Liver (tissue), 9 donors: ENCODE measurements around the gene KCNIP4. TPM values are rescaled to one million over a fixed set of nuclear protein-coding genes. Genes with fewer than 3 reads are reported as not detected.

Experiments used
- DNase-seq: peaks from one replicate; pipeline ENCODE4 v3.0.0-alpha.2; 2017; ENCODE audit warnings: low spot score
- H3K27ac ChIP-seq, 2 donors: one replicate each; pipeline ENCODE4 v1.7.0; 2013; ENCODE audit warnings: inconsistent platforms in 2 of 2, low read length in 2 of 2, control low read depth in 1 of 2, low read depth in 1 of 2, mild to moderate bottlenecking in 1 of 2
- H3K27me3 ChIP-seq, 4 donors: one replicate each; pipeline versions ENCODE4 v1.6.1 to v1.7.0; 2013; ENCODE audit warnings: low read length in 3 of 4, inconsistent platforms in 1 of 4, mild to moderate bottlenecking in 1 of 4, moderate library complexity in 1 of 4; ENCODE audit not compliant: control insufficient read depth in 4 of 4, insufficient read depth in 4 of 4
- H3K36me3 ChIP-seq, 4 donors: one replicate each; pipeline versions ENCODE4 v1.6.1 to v1.7.0; 2013; ENCODE audit warnings: low read length in 3 of 4, mild to moderate bottlenecking in 3 of 4, low read depth in 1 of 4, moderate library complexity in 1 of 4; ENCODE audit not compliant: control insufficient read depth in 4 of 4, insufficient read depth in 3 of 4
- H3K4me1 ChIP-seq, 4 donors: one replicate each; pipeline versions ENCODE4 v1.6.1 to v1.7.0; 2013; ENCODE audit warnings: low read length in 3 of 4, mild to moderate bottlenecking in 3 of 4, moderate library complexity in 1 of 4; ENCODE audit not compliant: control insufficient read depth in 4 of 4, insufficient read depth in 4 of 4
- H3K4me3 ChIP-seq, 3 donors: one replicate each; pipeline versions ENCODE4 v1.6.1 to v1.7.0; 2013; ENCODE audit warnings: low read length in 3 of 3, control low read depth in 1 of 3, low read depth in 1 of 3, mild to moderate bottlenecking in 1 of 3
- H3K9ac ChIP-seq, 2 donors: one replicate each; pipeline ENCODE4 v1.7.0; 2013; ENCODE audit warnings: low read length in 2 of 2, mild to moderate bottlenecking in 2 of 2, moderate library complexity in 2 of 2, control low read depth in 1 of 2, low read depth in 1 of 2
- H3K9me3 ChIP-seq, 4 donors: one replicate each; pipeline versions ENCODE4 v1.6.1 to v1.7.0; 2013; ENCODE audit warnings: low read length in 3 of 4; ENCODE audit not compliant: control insufficient read depth in 4 of 4
- EGR1 ChIP-seq, 2 donors: IDR thresholded peaks; 2 replicates each; pipeline ENCODE4 v1.6.1; 2016 to 2018; ENCODE audit warnings: antibody characterized with exemption in 2 of 2, low read depth in 2 of 2
- FOXA1 ChIP-seq: IDR thresholded peaks from 2 replicates; pipeline ENCODE4 v1.6.1; 2016; ENCODE audit warnings: antibody characterized with exemption
- FOXA2 ChIP-seq: IDR thresholded peaks from 2 replicates; pipeline ENCODE4 v1.6.1; 2016; ENCODE audit warnings: antibody characterized with exemption
- GABPA ChIP-seq, 2 donors: IDR thresholded peaks in 1 of 2; conservative IDR thresholded peaks in 1 of 2; 2 replicates each; pipeline ENCODE4 v1.6.1; 2016; ENCODE audit warnings: antibody characterized with exemption in 2 of 2, mild to moderate bottlenecking in 1 of 2, moderate library complexity in 1 of 2
- HNF4A ChIP-seq, 2 donors: conservative IDR thresholded peaks; 2 replicates each; pipeline ENCODE4 v1.6.1; 2016; ENCODE audit warnings: antibody characterized with exemption in 2 of 2, mild to moderate bottlenecking in 2 of 2
- HNF4G ChIP-seq: IDR thresholded peaks from 2 replicates; pipeline ENCODE4 v1.6.1; 2016; ENCODE audit warnings: antibody characterized with exemption
- JUND ChIP-seq, 2 donors: IDR thresholded peaks; 2 replicates each; pipeline ENCODE4 v1.6.1; 2016; ENCODE audit warnings: antibody characterized with exemption in 2 of 2
- NR2F2 ChIP-seq: IDR thresholded peaks from 2 replicates; pipeline ENCODE4 v1.6.1; 2016; ENCODE audit warnings: antibody characterized with exemption
- RAD21 ChIP-seq, 2 donors: IDR thresholded peaks; 2 replicates each; pipeline ENCODE4 v1.6.1; 2016; ENCODE audit warnings: antibody characterized with exemption in 2 of 2, mild to moderate bottlenecking in 2 of 2
- RXRA ChIP-seq, 2 donors: IDR thresholded peaks; 2 replicates each; pipeline ENCODE4 v1.6.1; 2017 to 2018; ENCODE audit warnings: antibody characterized with exemption in 2 of 2, mild to moderate bottlenecking in 1 of 2
- SP1 ChIP-seq: IDR thresholded peaks from 2 replicates; pipeline ENCODE4 v1.6.1; 2018; ENCODE audit warnings: antibody characterized with exemption, mild to moderate bottlenecking
- TAF1 ChIP-seq: conservative IDR thresholded peaks from 2 replicates; pipeline ENCODE4 v1.6.1; 2016; ENCODE audit warnings: antibody characterized with exemption, mild to moderate bottlenecking
- YY1 ChIP-seq: IDR thresholded peaks from 2 replicates; pipeline ENCODE4 v1.6.1; 2016; ENCODE audit warnings: antibody characterized with exemption, mild to moderate bottlenecking
- WGBS: extraction: QIAGEN DNeasy Blood & Tissue Kit; methylation state at CpG from one replicate; pipeline ENCODE4 v1.1.7; 2013; 5-methylcytosine and 5-hydroxymethylcytosine counted together
- polyA plus RNA-seq, 2 donors: library from polyadenylated mRNA; stranded (reverse) in 1 of 2; unstranded in 1 of 2; fragments of 200-250 nt in 1 of 2; fragments of >200 nt in 1 of 2; fragmentation: Nextera tagmentation in 1 of 2; extraction: Ambion mirVana in 1 of 2; gene quantifications; one replicate each; pipeline versions ENCODE4 v1.2.1 to v1.2.3, GENCODE V29; 2013 to 2015
- total RNA-seq, 2 donors: library from RNA; depleted of rRNA; stranded (reverse); fragments of >200 nt; gene quantifications; one replicate each; pipeline ENCODE4 v1.2.3, GENCODE V29; 2014
- TF ChIP-seq, protein P1 (sequence below): IDR thresholded peaks from 2 replicates; pipeline ENCODE4 v1.6.1; 2016; ENCODE audit warnings: antibody characterized with exemption
- TF ChIP-seq, protein P2 (sequence below): IDR thresholded peaks from 2 replicates; pipeline ENCODE4 v1.6.1; 2016; ENCODE audit warnings: antibody characterized with exemption
- TF ChIP-seq, protein P3 (sequence below): IDR thresholded peaks from 2 replicates; pipeline ENCODE4 v1.6.1; 2016; ENCODE audit warnings: antibody characterized with exemption
- TF ChIP-seq, protein P4 (sequence below): fragments of 150-350 bp; IDR thresholded peaks from 2 replicates; pipeline ENCODE4 v1.5.1; 2017; ENCODE audit warnings: improper control_type of control experiment, low read depth, low read length; ENCODE audit not compliant: missing input control
- TF ChIP-seq, protein P5 (sequence below): IDR thresholded peaks from 2 replicates; pipeline ENCODE4 v1.6.1; 2016; ENCODE audit warnings: antibody characterized with exemption, mild to moderate bottlenecking
- donor health status: healthy.
- donor health status: healthy.
- donor health status: healthy.
- donor health status: healthy.
- donor health status: healthy.

Gene KCNIP4
- total and polyA plus RNA-seq, 4 donors, result 0.08 to 0.14 TPM; not detected in 2

DNA sequence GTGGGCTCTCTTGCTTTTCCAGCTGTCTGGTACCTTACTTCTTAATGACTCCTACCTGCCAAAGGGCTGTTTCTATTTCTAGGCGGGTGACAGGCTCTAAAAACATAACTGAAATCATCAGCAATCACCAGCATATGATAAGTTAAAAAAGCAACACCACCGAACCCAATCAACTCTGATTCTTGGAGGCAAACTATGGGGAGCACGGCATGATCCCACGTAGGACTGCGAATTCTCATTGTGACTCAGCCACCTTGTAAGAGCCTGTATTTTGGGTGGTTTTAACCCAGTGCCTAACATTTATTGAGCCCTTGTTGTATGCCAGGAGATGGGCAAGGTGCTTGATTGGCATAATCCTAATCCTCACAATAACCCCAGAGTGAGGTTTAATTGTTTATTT is 1091.5 kb downstream of the KCNIP4 start:
- no peak for TF ChIP-seq NR2F2
- no peak for TF ChIP-seq GABPA (IDR thresholded peaks at IDR 0.05 in 1 of 2, conservative IDR thresholded peaks at IDR 0.05 in 1 of 2)
- TF ChIP-seq SP1, result no peak
- TF ChIP-seq RXRA (IDR thresholded peaks at IDR 0.05), result no peak
- TF ChIP-seq, protein P1, sequence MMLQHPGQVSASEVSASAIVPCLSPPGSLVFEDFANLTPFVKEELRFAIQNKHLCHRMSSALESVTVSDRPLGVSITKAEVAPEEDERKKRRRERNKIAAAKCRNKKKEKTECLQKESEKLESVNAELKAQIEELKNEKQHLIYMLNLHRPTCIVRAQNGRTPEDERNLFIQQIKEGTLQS, result no peak
- TF ChIP-seq, protein P2, sequence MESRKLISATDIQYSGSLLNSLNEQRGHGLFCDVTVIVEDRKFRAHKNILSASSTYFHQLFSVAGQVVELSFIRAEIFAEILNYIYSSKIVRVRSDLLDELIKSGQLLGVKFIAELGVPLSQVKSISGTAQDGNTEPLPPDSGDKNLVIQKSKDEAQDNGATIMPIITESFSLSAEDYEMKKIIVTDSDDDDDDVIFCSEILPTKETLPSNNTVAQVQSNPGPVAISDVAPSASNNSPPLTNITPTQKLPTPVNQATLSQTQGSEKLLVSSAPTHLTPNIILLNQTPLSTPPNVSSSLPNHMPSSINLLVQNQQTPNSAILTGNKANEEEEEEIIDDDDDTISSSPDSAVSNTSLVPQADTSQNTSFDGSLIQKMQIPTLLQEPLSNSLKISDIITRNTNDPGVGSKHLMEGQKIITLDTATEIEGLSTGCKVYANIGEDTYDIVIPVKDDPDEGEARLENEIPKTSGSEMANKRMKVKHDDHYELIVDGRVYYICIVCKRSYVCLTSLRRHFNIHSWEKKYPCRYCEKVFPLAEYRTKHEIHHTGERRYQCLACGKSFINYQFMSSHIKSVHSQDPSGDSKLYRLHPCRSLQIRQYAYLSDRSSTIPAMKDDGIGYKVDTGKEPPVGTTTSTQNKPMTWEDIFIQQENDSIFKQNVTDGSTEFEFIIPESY, result no peak
- TF ChIP-seq EGR1 (IDR thresholded peaks at IDR 0.05; ENCODE audit: low read depth in 2 of 2), result no peak
- TF ChIP-seq, protein P3, sequence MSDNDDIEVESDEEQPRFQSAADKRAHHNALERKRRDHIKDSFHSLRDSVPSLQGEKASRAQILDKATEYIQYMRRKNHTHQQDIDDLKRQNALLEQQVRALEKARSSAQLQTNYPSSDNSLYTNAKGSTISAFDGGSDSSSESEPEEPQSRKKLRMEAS, result no peak
- no peak for TF ChIP-seq FOXA1
- no peak for TF ChIP-seq FOXA2
- TF ChIP-seq JUND (IDR thresholded peaks at IDR 0.05), result no peak
- TF ChIP-seq, protein P4, sequence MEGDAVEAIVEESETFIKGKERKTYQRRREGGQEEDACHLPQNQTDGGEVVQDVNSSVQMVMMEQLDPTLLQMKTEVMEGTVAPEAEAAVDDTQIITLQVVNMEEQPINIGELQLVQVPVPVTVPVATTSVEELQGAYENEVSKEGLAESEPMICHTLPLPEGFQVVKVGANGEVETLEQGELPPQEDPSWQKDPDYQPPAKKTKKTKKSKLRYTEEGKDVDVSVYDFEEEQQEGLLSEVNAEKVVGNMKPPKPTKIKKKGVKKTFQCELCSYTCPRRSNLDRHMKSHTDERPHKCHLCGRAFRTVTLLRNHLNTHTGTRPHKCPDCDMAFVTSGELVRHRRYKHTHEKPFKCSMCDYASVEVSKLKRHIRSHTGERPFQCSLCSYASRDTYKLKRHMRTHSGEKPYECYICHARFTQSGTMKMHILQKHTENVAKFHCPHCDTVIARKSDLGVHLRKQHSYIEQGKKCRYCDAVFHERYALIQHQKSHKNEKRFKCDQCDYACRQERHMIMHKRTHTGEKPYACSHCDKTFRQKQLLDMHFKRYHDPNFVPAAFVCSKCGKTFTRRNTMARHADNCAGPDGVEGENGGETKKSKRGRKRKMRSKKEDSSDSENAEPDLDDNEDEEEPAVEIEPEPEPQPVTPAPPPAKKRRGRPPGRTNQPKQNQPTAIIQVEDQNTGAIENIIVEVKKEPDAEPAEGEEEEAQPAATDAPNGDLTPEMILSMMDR, result no peak
- no peak for TF ChIP-seq YY1
- TF ChIP-seq HNF4A (conservative IDR thresholded peaks at IDR 0.05), result no peak
- TF ChIP-seq TAF1, result no peak
- TF ChIP-seq HNF4G, result no peak
- no peak for TF ChIP-seq RAD21 (IDR thresholded peaks at IDR 0.05)
- TF ChIP-seq, protein P5, sequence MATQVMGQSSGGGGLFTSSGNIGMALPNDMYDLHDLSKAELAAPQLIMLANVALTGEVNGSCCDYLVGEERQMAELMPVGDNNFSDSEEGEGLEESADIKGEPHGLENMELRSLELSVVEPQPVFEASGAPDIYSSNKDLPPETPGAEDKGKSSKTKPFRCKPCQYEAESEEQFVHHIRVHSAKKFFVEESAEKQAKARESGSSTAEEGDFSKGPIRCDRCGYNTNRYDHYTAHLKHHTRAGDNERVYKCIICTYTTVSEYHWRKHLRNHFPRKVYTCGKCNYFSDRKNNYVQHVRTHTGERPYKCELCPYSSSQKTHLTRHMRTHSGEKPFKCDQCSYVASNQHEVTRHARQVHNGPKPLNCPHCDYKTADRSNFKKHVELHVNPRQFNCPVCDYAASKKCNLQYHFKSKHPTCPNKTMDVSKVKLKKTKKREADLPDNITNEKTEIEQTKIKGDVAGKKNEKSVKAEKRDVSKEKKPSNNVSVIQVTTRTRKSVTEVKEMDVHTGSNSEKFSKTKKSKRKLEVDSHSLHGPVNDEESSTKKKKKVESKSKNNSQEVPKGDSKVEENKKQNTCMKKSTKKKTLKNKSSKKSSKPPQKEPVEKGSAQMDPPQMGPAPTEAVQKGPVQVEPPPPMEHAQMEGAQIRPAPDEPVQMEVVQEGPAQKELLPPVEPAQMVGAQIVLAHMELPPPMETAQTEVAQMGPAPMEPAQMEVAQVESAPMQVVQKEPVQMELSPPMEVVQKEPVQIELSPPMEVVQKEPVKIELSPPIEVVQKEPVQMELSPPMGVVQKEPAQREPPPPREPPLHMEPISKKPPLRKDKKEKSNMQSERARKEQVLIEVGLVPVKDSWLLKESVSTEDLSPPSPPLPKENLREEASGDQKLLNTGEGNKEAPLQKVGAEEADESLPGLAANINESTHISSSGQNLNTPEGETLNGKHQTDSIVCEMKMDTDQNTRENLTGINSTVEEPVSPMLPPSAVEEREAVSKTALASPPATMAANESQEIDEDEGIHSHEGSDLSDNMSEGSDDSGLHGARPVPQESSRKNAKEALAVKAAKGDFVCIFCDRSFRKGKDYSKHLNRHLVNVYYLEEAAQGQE, result no peak
- H3K27me3 ChIP-seq, result peaks cover 0 to 3% (median 0%) of the 10 kb centered on the region in 4 donors
- no peak overlapping the region for H3K4me3 ChIP-seq
- H3K9me3 ChIP-seq, result no peaks in the 10 kb centered on the region
- no peaks in the 10 kb centered on the region for H3K36me3 ChIP-seq
- H3K27ac ChIP-seq, result no peak overlapping the region
- H3K4me1 ChIP-seq, result no peaks in the 10 kb centered on the region
- DNase-seq, result no peak
- no peak overlapping the region for H3K9ac ChIP-seq
- WGBS, result 78% methylated on average over 5 of the region's 5 CpGs
